Epidermal melanocyte (primary cell): ENCODE data around the gene HMGN4.
"Not testable (repeated sequence)": the region's sequence is repeated elsewhere in the genome, so short reads cannot be mapped to it uniquely, and the experiment has no call there.

Source experiments
- DNase-seq: peaks from one replicate; pipeline ENCODE4 v3.0.0; 2011; ENCODE audit warnings: low spot score; ENCODE audit not compliant: insufficient read length

The HMGN4 gene

DNA sequence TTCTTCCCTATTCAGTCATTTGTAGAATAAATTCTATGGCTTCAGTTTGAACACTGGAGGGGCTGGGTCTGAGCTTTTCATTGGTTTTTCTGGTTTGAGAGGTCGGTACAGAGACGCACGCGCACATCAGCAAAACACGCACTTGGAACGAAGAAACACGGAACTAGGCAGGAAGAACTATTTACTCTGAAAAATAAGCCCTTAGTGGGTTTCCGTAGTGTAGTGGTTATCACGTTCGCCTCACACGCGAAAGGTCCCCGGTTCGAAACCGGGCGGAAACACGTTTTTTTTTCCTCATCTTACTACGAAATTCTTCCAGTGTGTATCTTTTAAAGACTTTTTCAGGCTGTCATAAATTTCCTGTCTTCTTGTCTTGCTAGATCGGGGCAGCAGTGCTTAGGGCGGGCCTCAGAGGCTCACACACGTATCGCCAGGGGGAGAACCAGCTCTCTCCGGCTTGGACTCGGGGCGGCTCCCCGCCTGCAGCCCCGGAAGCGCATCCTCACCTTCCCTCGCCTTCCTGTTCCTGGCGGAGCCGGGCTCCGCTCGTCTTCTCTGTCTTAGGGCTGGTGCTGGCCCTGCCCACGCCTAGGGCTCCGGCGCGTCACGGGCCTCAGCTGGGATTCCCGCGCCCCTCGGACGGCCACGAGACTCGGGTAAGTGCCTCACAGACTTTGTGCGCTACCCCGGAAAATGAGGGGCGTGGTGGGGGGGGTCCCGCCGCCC lies at the start of gene HMGN4:
Gene HMGN4 (plus strand): TSS at position 521 of the 726 bp plus-strand sequence. CDS start 6,841 bp downstream, outside the sequence.
- peak; percentile 48 for DNase-seq

DNA sequence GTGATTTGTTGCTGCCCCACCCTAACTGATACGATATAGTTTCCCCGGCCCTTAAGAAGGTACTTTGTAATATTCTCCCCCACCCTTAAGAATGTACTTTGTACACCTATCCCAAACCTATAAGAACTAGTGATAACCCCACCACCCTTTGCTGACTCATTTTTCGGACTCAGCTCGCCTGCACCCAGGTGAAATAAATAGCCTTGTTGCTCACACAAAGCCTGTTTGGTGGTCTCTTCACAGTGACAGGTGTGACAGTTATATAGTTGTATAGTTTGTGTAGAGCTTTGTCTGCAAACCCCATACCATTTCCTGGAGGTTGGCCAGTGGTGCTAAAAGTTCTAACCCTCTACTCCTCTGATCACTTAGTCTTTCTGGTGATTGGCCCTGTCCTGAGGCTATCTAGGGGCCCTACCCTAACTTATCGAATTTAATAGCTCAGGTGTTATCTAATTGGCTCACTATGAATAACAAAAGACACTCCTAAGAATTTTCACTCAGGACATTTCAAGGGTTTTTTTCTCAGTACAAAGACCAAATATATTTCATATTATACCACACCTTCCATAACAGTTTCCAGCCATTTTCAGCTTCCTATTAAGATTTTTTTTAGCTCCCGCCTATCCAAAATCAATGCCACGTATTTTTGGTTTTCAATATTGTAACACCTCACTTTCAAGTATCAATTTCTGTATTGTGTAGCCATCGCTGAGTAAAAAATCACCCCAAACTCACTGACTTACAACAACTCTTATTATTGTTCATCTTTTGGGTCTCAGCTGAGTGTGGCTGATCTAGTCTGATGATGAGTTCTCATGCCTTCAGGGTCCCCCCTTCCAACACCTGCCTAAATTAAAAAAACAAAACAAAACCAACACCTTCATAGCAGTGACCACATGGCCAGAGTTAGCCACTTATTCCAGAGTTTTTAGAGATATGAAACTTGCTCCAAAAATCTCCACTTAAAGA lies 47.9 kb upstream of the HMGN4 start:
- DNase-seq: no peak

DNA sequence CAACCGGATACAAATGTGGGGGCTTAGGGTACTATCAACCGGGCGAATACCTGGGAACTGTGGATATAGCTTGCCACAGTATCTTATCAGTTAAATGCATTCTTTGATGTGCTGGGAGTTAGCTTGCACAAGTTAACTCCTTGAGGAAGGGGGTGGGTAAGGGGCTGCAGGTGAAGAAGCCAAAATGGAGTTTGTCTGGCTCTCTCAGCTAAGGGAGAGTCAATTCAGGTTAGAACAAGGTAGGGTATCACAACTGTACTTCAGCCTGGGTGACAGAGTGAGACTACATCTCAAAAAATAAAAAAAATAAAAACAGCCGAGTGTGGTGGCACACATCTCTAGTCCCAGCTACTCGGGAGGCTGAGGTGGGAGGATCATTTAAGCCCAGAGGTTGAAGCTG lies 46.6 kb upstream of the HMGN4 start:
- no peak for DNase-seq

DNA sequence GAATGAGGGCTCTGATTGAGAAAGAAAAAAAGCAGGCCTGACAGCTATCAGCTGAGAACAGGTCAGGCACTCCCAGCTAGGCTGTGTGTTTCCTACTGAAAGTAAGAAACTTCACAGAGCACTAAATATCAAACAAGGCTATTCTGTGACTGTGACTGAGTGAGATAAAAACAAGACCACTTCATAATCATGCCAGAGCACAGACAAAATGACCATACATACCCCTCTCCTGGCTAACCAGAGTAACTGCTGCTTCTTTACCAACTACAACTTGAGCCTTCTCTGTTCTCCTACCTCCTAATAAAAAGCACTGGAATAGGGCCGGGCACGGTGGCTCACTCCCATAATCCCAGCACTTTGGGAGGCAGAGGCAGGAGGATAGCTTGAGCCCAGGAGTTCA lies 44.9 kb upstream of the HMGN4 start:
- no peak for DNase-seq

DNA sequence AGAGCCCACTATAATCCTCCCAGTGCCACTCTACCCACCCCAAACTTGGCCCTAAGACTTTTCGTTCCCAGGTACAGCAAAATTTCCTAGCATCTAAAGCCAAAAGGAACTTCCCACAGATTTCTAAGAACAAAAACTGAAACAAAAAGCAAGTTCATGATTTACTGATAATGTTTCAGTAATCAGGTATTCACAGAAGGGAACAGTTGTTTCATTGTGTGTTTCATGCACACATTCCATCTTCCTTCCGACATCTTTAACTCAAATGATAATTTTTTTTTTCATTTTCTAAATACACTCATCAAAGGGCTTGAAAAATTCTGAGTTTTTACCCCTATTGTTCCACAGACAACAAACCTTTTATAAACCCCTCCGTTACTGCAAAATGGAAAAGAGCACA lies 44.0 kb upstream of the HMGN4 start:
- no peak for DNase-seq

DNA sequence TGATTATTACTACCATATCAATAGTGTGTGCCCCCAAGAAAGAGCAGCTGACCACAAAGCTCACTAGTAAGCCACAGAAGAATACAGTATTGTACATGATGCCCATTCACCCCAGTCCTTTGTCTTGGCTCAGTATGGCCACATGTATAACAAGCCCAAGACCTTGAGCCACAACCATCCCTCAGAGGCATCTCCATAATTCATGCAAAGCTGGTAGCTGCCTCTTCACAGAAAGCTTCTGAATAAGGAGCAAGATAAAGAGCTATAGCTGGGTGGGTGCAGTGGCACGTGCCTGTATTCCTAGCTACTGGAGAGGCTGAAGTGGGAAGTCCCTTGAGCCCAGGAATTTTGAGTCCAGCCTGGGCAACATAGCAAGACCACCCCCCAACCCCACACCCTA lies 42.9 kb upstream of the HMGN4 start:
- no peak for DNase-seq

DNA sequence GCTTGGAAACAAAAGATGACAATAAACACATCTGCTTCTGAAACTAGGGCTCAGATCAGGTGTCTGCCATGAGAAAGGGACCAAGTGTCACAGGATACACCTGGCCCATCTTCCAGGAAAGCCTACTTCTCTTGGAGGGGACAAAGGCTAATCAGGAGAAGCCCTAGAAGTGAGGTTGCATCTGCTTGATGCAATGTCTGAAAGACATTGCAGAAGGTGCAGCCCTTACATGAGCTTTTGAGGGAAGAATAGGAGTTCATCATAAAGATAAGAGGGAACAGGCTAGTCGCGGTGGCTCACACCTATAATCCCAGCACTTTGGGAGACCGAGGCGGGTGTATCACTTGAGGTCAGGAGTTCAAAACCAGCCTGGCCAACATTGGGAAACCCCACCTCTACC lies 40.6 kb upstream of the HMGN4 start:
- DNase-seq: no peak

DNA sequence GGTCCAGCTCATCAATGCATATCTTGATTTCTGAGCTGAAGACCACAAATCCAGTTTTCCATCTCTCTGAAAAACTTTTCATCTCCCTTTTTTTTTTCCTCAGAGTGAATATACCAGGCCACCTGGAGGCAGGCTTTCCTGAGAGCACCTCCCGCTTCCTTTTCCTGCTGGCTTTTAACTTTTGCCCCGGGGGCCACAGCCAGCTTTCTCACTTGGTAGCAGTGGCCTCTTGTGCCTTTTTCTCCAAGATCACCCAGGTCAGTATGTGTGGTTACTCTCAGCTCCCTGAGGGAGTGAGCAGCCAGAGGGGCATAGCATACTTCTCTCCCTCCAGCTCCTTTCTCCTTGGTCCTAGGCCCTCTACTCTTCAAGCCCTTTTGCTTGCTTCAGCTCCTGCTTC lies 38.1 kb upstream of the HMGN4 start, which contains the start of gene BTN1A1:
Gene BTN1A1 (plus strand): TSS at position 202 of the 400 bp plus-strand sequence. CDS start 984 bp downstream, outside the sequence.
- DNase-seq: no peak

DNA sequence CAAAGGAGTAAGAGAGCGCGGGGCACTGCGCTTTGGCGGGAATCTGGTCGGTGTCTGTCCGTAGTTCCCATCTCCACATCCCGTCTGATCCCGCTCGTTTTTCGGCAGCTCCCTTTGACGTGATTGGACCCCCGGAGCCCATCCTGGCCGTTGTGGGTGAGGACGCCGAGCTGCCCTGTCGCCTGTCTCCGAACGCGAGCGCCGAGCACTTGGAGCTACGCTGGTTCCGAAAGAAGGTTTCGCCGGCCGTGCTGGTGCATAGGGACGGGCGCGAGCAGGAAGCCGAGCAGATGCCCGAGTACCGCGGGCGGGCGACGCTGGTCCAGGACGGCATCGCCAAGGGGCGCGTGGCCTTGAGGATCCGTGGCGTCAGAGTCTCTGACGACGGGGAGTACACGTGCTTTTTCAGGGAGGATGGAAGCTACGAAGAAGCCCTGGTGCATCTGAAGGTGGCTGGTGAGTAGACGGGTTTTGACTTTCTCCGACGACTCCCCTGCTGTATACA lies 36.6 kb upstream of the HMGN4 start:
- DNase-seq: no peak

DNA sequence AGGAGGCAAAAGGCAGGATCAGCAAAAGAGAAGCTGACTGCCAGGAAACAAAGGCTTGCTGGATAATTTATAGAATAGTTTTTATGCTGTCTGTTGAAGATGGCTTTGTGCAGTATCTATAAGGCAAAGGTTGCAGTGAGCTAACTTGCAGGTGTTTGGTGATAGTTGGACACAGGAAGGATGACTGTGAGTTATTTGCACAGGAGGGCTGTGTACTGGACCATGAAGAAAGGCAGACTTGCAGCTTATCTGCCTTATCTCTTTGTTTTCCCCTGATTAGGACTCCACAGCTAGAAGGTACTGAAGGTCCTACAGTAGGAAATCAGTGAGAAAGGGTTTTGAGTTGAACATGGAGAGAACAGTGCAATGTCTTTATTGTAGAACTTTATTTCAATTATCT lies 36.0 kb upstream of the HMGN4 start:
- DNase-seq: no peak

DNA sequence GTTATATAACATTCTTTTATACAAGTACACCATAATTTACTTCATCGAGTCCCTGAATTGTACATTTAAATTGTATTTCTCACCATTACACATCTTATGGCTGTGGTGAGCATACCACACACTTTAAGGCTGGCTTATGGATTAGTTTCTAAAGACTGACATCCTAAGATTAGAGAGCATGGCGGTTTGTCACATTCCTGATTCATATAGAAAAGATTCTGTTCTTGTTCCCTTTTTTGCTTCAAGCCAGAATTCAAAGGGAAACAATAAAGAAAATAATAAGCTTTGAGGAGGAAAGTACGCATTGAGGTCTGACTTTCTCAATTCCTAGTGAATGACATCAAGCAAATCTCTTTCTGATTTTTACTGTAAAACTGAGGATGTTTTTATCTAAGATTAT lies 35.5 kb upstream of the HMGN4 start:
- DNase-seq: no peak

DNA sequence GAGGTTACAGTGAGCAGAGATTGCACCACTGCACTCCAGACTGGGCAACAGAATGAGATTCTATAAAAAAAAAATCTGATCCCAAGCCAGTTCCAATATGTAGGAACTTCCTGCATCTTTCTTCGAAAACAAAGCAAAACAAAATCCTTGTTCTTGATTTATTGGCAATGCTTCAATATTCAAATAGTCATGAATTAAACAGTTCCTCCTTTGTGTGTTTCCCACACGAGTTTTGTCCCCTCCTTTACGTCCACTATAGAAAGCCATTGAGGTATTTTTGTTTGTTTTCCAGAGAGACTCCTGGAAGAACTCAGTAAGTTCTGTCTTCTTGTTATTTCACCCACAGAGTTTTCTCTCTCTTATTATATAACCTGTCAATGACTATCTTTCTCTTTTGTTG lies 30.5 kb upstream of the HMGN4 start:
- no peak for DNase-seq

DNA sequence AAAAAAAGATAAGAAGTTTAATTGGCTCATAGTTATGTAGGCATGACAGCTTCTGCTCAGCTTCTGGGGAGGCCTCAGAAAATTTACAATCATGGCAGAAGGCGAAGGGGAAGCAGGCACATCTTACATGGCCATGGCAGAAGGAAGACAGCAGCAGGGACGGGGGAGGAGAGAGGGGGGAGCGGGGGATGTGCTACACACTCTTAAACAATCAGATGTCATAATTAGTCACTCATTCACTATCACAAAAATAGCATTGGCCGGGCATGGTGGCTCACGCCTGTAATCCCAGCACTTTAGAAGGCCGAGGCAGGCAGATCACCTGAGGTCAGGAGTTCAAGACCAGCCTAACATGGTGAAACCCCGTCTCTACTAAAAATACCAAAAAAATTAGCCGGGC lies 27.1 kb upstream of the HMGN4 start:
- DNase-seq: not testable (repeated sequence)

DNA sequence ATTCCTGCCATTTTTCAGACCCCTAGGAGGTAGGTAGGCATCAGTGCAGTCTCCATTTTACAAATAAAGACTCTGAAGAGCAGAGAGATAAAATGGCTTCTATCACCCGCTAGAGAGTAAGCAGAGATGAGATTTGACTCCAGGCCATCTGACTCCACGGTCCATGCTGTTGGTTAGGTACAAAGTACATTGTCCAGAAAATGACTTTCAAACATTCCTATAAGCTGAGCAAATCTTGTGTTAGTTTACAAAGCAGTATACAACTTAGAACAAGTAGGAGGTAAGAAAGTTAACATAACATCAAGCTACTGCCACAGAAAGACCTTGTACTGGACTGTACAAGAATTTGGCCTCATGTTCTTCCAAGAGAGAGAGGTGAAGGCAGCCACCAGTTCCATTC lies 23.2 kb upstream of the HMGN4 start:
- DNase-seq: no peak

DNA sequence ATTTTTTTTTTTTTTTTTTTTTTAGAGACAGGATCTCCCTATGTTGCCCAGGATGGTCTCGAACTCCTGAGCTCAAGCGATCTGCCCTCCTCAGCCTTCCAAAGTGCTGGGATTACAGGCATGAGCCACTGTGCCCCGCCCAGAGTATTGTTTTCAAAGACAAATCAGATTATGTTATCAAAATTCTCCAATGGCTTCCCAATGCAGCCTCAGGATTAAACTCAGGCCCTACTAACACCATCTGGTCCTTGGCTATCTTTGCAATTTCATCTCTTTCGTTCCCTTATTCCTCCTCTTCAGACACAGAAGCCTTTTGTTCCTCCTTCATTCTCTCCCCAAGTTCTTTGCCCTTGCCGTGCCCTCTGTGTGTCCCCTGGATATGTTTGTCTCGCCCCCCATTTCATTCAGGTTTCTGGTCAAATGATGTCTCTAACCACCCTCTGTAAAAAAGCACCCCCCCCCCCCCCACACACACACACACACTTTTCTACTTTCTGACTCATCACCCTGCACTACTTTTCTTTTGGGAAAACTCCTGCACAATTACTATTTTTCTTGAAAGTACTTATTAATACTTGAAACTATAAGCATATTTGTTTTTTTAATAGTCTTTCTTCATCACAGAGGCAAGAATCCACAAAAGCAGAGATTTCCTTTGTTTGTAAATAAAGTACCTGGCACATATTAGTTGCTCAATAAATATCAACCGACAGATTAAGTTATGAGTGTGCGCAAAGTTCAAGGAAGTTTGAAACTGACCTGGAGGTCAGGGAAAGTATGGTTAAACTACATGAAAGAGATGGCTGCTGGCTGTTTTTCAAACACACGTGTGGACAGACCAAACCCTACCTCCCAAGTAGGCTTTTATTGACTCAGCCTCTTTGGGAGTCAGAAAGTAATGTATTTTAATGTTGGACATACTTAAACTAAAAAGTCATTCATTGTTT lies 21.4 kb upstream of the HMGN4 start:
- no peak for DNase-seq

DNA sequence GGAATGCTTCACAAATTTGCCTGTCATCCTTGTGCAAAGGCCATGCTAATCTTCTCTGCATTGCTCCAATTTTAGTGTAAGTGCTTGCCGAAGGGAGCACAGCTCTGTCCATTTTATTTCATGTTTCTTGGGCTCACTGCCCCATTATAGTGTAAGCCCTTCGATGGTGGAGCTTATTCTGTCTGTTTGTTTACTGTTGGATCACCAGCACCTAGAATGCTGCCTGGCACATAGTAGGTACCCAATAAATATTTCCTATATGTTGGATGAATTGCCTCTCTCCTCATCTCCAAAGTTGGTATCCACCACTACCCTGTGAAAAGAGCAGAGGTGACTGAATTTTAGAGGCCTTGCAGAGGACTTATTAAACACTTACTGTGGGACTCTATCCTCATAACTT lies 18.8 kb upstream of the HMGN4 start:
- no peak for DNase-seq

DNA sequence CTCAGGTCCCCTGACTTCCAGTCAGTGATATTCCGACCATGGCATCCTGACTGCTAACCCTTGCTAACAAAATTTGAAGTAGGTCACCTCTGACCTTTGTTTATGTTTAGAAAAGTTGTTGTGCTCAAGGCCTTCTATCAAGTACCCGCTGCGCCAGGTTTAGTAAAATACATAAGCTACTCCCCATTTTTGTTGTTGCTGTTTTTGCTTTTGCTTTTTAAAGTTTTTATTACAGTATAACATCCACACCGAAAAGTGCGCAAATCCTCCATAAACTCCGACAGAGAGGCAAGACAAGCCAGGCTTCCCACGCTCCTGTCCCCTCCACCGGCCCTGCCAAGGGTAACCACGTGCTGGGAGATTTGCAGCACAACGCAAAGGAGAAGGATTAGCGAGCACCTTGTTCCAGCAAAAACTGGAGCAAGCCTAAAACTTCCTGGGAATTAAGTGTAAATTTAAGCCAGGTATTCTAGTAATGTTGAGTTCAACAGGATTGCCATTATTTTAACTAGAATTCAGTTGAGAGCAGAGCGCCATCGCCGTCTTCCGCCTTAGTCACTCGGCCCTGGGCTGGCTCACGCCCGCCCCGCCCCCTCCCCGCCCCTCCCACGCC lies 17.8 kb upstream of the HMGN4 start:
- DNase-seq: peak; percentile 36

DNA sequence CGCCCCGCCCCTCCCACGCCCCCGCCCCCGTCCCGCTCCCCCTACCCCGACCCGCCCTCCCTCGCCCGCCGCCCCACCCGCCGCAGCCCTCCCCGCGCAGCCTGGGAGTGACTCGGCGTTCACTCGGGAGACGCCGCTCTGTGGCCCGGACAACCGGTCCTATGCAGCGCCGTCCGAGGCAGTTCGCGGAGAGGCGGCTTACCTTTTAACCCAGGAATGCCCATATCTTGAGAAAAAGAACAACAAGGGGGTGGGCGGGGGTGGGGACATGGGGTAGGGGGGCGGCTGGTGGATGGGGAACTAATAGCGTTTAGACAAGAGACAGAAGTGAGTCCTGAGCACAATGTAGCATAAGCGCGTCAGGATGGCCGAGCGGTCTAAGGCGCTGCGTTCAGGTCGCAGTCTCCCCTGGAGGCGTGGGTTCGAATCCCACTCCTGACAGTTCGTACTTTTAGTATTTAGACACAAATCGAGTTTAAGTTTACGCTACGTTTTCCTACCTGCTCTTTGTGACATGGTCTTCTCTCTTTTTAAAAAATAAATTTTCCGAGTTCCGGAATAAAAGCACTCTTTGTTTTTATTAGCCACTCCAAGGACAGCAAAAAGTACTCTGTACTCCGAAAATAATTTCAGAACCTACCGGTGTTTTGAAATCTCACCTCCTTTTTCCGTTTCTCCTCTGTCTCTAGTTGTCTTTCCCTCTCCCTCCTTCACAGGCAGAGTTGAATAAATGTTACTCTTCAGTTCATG lies 17.1 kb upstream of the HMGN4 start:
- peak; percentile 87 for DNase-seq

DNA sequence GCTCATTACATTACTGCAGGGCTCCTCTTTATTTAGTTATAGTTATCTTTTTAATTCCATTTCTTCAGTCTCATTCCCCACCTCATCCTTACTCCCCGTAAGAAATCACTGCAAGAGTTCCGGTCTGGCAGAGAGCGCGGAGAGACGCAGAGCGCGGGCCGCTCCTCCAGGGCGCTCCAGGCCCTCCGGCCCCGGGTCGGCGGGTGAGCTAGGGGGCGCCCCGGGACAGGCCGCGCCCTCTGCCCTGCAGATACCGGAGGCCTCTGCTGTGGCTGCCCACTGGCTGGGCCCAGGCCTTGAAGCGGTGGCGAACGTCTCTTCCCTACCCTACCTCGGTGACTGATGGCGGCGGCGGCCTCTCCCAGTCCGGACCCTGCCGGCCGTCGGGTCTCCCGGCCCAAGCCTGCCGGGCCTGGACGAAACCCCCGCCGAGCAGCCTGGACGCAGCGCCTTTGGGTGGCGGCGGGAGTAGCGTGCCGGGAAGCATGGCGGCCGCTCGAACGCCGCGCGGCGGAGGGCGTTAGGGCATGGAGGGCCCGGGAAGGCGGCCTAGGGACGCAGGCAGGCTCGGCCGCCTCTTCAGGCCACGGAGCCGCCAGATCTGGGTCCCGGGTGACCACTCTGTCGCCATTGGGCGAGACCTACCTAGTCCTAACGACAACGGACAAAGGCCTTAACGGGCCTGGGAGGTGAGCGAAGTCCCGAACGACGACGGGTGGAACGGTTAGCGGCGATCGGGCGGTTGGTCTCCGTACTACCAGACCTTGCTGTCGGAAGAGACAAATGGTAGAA lies 16.4 kb upstream of the HMGN4 start:
- DNase-seq: peak; percentile 48
